Ovary (tissue), 9 donors: ENCODE data around the gene SVIL. TPM values are rescaled to one million over a fixed set of nuclear protein-coding genes. Genes with fewer than 3 reads are reported as not detected.
"Not testable (repeated sequence)": the region's sequence is repeated elsewhere in the genome, so short reads cannot be mapped to it uniquely, and the experiment has no call there.

Source experiments
- DNase-seq, 5 donors: peaks; one replicate each; pipeline ENCODE4 v3.0.0-alpha.2; 2019 to 2020
- H3K27ac ChIP-seq, 2 donors: fragments of 200-600 bp; one replicate each; pipeline versions ENCODE4 v1.5.1 to v1.8.0; 2019 to 2022
- H3K27me3 ChIP-seq: fragments of 200-600 bp; one replicate; pipeline ENCODE4 v1.8.0; 2022
- H3K36me3 ChIP-seq: fragments of 200-600 bp; sonication (generic); one replicate; pipeline ENCODE4 v1.5.1; 2019
- H3K4me1 ChIP-seq: one replicate; pipeline ENCODE4 v1.8.1; 2013; ENCODE audit warnings: mild to moderate bottlenecking, moderate library complexity; ENCODE audit not compliant: insufficient read depth
- H3K4me3 ChIP-seq: fragments of 200-600 bp; sonication (generic); one replicate; pipeline ENCODE4 v1.5.1; 2017
- H3K9me3 ChIP-seq, 2 donors: fragments of 200-600 bp in 1 of 2; sonication (generic) in 1 of 2; one replicate each; pipeline versions ENCODE4 v1.5.1 to v1.8.1; 2013 to 2019; ENCODE audit warnings: mild to moderate bottlenecking in 1 of 2, moderate library complexity in 1 of 2
- CTCF ChIP-seq, 3 donors: fragments of 450-650 bp in 2 of 3; fragments of 200-600 bp in 1 of 3; IDR thresholded peaks; one replicate each; pipeline versions ENCODE4 v1.5.1 to v1.8.0; 2016 to 2022; ENCODE audit warnings: antibody characterized with exemption in 3 of 3, mild to moderate bottlenecking in 1 of 3
- EP300 ChIP-seq: sonication (generic); formaldehyde crosslinking; IDR thresholded peaks from one replicate; pipeline ENCODE4 v1.6.1; 2017; ENCODE audit warnings: antibody characterized with exemption
- POLR2A ChIP-seq: fragments of 450-650 bp; IDR thresholded peaks from one replicate; pipeline ENCODE4 v1.6.1; 2017; ENCODE audit warnings: antibody characterized with exemption, mild to moderate bottlenecking, moderate library complexity
- WGBS, 3 donors: extraction: QIAGEN DNeasy Blood & Tissue Kit in 1 of 3; methylation state at CpG; one replicate each; pipeline versions ENCODE4 v1.1.5 to v1.1.7; 2013 to 2017; 5-methylcytosine and 5-hydroxymethylcytosine counted together
- intact Hi-C, 4 donors: fragments of 100-400 bp; cut with DNase I; formaldehyde crosslinking; loops; one replicate each; pipeline versions ENCODE4 v1.11.0 to v1.15.1; 2022 to 2023
- polyA plus RNA-seq, 2 donors: library from polyadenylated mRNA; stranded (reverse); fragments of 200-250 nt in 1 of 2; fragments of 350-450 nt in 1 of 2; fragmentation: Illumina TruSeq in 1 of 2; extraction: RNeasy Lipid Tissue Mini Kit (QIAGEN cat#74804) in 1 of 2; gene quantifications; one replicate each; pipeline ENCODE4 v1.2.3, GENCODE V29; 2013 to 2014
- total RNA-seq, 7 donors: library from RNA; depleted of rRNA in 2 of 7; stranded (reverse); fragments of >200 nt in 2 of 7; fragmentation: NEBNext Ultra II Directional in 3 of 7; extraction: Animal tissue kit (Norgen Biotek cat#: 25700) in 3 of 7; gene quantifications; one replicate each; pipeline versions ENCODE4 v1.1.0 to v1.2.4, GENCODE V29; 2016 to 2023
- donor health status: DM: no; HTN: no; CAD: no; lungs with moderate emphysema.
- donor health status: DM: no; HTN: no; CAD: no.
- donor health status: Bipolar disorder and iron deficiency.
- donor health status: DM: yes; HTN: yes; CAD: no.
- donor health status: DM: no; HTN: no; CAD: no.
- donor health status: DM: yes; HTN: yes; CAD: no.

The SVIL gene
- total and polyA plus RNA-seq, 9 donors, result 49.9 to 225 (median 139) TPM

DNA sequence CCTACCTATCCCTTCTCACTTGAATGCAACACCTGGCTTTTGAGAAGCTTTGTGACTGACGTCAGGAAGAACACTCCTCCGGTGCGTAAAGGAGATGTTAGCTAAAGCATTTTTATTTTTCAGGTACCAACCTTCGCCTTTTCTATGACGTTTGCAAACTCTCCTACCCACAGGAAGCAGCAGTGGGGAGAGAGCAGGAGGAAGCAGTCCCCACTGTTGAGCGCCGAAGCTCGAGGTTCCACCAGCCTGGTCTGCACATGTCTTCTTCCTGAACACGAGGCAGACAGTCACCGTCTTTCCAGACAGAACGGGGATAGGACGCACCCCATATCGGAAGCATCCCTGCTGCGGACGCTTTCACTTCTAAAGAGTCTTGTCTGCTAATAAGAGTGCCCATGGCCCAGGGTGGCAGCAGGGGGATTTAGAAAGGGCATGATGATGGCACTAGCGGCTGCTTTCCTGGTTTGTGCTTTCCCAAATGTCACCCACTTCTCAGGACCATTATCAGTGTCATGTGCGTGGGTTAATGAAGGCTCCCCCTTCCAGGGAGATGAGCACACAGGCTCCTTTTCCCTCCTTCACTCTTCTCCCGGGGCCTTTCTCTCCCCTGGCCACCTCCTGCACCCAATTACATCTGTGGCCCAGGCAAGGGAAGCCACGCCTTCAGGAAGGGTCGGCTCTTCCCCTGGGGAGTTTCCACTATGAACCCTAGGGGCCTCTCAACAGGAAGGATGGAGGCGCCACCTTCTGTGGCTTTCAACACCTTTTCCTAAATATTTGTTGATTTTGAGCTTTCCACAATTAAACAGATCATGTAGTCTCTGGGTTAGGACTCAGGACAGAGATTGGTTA lies 147.5 kb downstream of the SVIL start:
- H3K36me3 ChIP-seq, intact Hi-C loops, DNase-seq, H3K27ac ChIP-seq, H3K4me3 ChIP-seq, H3K9me3 ChIP-seq, H3K4me1 ChIP-seq, H3K27me3 ChIP-seq: not testable (repeated sequence)
- WGBS, 3 donors, result 86 to 87% (median 87%) methylated on average over 21 of the region's 21 CpGs

GRCh38 chr10:29486433-29486832 lies 148.3 kb downstream of the SVIL start:
- Histone ChIP-seq H3K4me1 (peaks cover 11% of the 10 kb centered on the region), H3K4me3 (no peak overlapping the region), H3K27ac (no peak overlapping the region), H3K27me3 (no peaks in the 10 kb centered on the region), H3K9me3 (no peaks in the 10 kb centered on the region), H3K36me3 (no peaks in the 10 kb centered on the region)
- intact Hi-C loops, result no loop called here
- WGBS, 3 donors, result 76 to 96% (median 87%) methylated on average over 1 of the region's 1 CpG
- DNase-seq, result no peak
- no peak for TF ChIP-seq EP300
- no peak for TF ChIP-seq POLR2A
- TF ChIP-seq CTCF (IDR thresholded peaks at IDR 0.05), result no peak

- H3K27me3 ChIP-seq, DNase-seq, intact Hi-C loops, H3K36me3 ChIP-seq, H3K9me3 ChIP-seq, H3K4me3 ChIP-seq: not testable (repeated sequence)
- H3K27ac ChIP-seq, result peak overlapping the region in 1 of 2 donors; percentile 66
- WGBS, 3 donors, result 52 to 77% (median 57%) methylated on average over 8 of the region's 8 CpGs
- H3K4me1 ChIP-seq, result peaks cover 14% of the 10 kb centered on the region
These were observed 150.1 kb downstream of the SVIL start for GRCh38 chr10:29484677-29485076.

DNA sequence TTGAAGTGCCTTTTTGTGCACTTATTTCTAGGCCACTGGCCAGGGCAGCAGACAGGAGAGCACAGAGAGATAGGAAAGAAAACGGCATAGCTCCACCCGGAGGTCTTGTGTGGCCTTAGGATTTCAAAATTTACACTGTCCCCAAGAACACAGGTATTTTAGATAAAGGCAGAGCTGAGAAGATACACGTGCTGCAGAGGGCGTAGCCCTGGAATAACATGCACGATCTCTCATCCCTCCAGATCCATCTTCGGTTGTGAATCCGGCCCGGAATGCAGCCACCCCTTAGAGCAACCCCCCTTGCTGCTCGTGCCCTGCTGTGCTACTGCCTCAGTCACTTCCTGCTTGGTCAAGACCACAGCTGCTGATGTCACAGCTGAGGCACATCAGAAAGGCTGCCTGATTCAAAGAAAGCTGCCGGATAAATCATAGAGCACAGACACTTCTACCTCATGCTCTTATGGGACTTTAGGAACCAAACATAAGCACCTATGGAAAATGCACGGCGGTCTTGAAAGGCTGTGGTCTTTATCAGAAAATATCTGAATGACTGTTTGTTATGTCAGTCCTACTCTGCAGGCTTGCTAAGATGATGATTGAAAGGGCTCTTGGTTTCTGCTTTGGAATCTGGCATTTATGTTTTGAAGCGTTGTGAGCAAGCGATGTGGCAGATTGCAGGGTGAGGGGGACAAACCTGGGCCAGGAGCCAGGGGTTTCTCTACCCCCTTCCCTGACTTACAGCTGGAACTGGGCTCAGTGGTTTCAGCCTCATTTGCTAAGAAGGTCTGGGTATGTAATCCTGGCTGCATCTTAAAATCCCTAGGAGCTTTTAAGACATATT lies 152.0 kb downstream of the SVIL start:
- Histone ChIP-seq H3K9me3 (no peaks in the 10 kb centered on the region), H3K4me3 (no peak overlapping the region), H3K36me3 (no peaks in the 10 kb centered on the region), H3K4me1 (peaks cover 14% of the 10 kb centered on the region), H3K27ac (peak overlapping the region in 1 of 2 donors; percentile 75), H3K27me3 (no peaks in the 10 kb centered on the region)
- WGBS, 3 donors, result 29 to 42% (median 40%) methylated on average over 14 of the region's 14 CpGs
- no peak for TF ChIP-seq POLR2A
- TF ChIP-seq EP300, result no peak
- no peak for TF ChIP-seq CTCF (IDR thresholded peaks at IDR 0.05)
- intact Hi-C loops, result no loop called here
- no peak for DNase-seq

- Histone ChIP-seq H3K4me3 (no peak overlapping the region), H3K36me3 (no peaks in the 10 kb centered on the region), H3K27ac (peak overlapping the region in 1 of 2 donors; percentile 75), H3K9me3 (no peaks in the 10 kb centered on the region), H3K4me1 (peaks cover 16% of the 10 kb centered on the region), H3K27me3 (no peaks in the 10 kb centered on the region)
- WGBS, 3 donors, result 65 to 85% (median 67%) methylated on average over 5 of the region's 5 CpGs
- TF ChIP-seq CTCF (IDR thresholded peaks at IDR 0.05), result no peak
- no peak for TF ChIP-seq POLR2A
- TF ChIP-seq EP300, result no peak
- intact Hi-C loops, result no loop called here
- peak in 4 of 5 donors; percentile 61 to 64 (median 63) for DNase-seq
These were observed 152.8 kb downstream of the SVIL start for GRCh38 chr10:29481906-29482440.
